ENCODE data around the gene MYO16.

MYO16 gene

GRCh38 chr13:109241160-109241559, 611.7 kb downstream of the MYO16 start:
- no peak for DNase-seq (ENCODE audit: low read depth in 2 of 2)

- DNase-seq (ENCODE audit: low read depth in 2 of 2): no peak
Observed at GRCh38 chr13:109243311-109243951, 614.0 kb downstream of the MYO16 start.

- no peak for DNase-seq (ENCODE audit: low read depth in 2 of 2)
Observed at GRCh38 chr13:109244566-109244965, 615.2 kb downstream of the MYO16 start.

GRCh38 chr13:109246001-109246400, 616.6 kb downstream of the MYO16 start:
- DNase-seq (ENCODE audit: low read depth in 2 of 2): no peak

- DNase-seq (ENCODE audit: low read depth in 2 of 2): no peak
Observed at GRCh38 chr13:109249780-109250528, 620.5 kb downstream of the MYO16 start.

- DNase-seq (ENCODE audit: low read depth in 2 of 2): no peak
Observed at GRCh38 chr13:109251956-109252355, 622.5 kb downstream of the MYO16 start.

GRCh38 chr13:109253316-109253715, 623.9 kb downstream of the MYO16 start:
- no peak for DNase-seq (ENCODE audit: low read depth in 2 of 2)

GRCh38 chr13:109254274-109254673, 624.9 kb downstream of the MYO16 start:
- no peak for DNase-seq (ENCODE audit: low read depth in 2 of 2)

GRCh38 chr13:109255141-109255856, 625.9 kb downstream of the MYO16 start:
- DNase-seq (ENCODE audit: low read depth in 2 of 2): no peak

- no peak for DNase-seq (ENCODE audit: low read depth in 2 of 2)
Observed at GRCh38 chr13:109256866-109257760, 627.7 kb downstream of the MYO16 start.

Measured in stimulated activated CD8-positive, alpha-beta memory T cell treated with anti-CD3 and anti-CD28 coated beads, Interleukin-2, amount 100 ng/mL, for 1 hour (primary cell).